Measurements from ENCODE around the gene ADAMTS14.

Gene ADAMTS14

GRCh38 chr10:70729763-70730357 is 57.6 kb downstream of the ADAMTS14 start:
- no peak for DNase-seq (ENCODE audit: low read depth in 2 of 2)

DNA sequence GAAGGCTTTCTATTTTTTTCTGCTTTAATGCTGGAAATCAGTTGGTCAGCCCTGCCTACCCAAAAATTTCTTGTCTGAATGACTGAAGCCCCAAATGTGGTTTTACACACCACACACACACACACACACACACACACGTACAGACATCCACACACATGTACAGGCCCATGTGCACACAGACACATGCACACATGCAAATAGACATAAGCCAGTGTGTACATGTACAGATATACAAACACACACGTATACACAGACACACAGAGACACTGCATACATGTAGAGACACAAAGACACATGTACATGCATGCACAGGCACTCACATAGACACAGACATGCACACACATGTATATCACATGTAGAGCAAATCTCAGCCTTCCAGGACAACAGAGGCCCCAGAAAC is 58.6 kb downstream of the ADAMTS14 start:
- no peak for DNase-seq (ENCODE audit: low read depth in 2 of 2)

DNA sequence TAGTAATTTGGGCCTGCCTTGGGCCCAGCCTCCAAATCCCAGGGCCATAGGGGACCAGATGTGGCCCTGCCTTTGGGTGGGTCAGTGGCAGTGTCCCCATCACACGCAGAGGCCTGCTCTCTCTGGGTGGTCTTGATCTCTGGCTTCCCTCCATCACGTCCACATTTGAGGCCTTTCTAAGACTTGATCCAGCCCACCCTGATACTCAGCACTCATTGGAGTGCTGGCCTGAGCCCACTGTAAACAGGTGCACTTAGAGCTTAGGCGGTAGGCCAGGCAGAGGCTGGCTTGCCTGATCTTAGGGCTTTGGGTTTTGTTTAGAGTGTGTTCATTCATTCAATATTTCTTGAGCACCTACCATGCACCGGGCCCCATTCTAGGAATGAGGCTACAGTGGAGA is 60.3 kb downstream of the ADAMTS14 start:
- DNase-seq (ENCODE audit: low read depth in 2 of 2), result no peak

GRCh38 chr10:70733051-70733450 is 60.7 kb downstream of the ADAMTS14 start:
- DNase-seq (ENCODE audit: low read depth in 2 of 2), result no peak

DNA sequence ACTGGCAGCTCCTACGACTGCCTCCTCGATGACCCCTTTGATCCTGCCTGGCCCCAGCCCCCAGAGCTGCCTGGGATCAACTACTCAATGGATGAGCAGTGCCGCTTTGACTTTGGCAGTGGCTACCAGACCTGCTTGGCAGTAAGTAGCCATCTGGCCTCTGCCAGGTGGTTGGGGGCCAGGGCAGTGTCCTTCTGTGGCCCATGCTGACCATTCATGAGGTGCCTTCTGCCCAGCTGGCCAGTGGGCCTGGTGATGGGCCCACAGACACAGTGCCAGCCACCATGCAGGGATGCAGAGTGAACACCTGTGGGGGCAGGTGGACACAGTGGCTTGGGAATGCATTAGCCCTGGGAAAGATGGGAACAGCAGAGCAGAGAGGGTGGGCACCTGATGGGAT is 62.9 kb downstream of the ADAMTS14 start:
- no peak for DNase-seq (ENCODE audit: low read depth in 2 of 2)

GRCh38 chr10:70736525-70736924 is 64.2 kb downstream of the ADAMTS14 start:
- no peak for DNase-seq (ENCODE audit: low read depth in 2 of 2)

DNA sequence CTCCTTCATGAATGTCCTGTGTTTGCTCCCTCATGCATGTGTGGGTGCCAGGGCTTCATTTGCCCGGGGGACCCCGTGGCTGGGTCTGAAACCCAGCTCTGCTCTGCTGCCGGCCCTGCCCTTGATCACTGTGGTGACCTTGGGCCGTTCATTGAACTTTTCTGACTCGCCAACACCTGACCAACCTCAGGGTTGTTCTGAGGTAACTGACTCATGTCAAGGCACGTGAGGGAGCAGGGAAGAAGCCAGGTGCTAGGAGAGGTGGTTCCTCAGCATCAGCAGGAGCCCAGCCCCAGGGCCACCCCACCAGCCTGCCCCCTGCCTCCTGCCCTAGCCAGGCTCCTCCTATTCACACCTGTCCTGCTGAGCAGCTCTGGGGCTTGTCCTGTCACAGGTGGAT is 64.9 kb downstream of the ADAMTS14 start:
- DNase-seq (ENCODE audit: low read depth in 2 of 2), result no peak

- DNase-seq (ENCODE audit: low read depth in 2 of 2), result no peak
These were observed 65.9 kb downstream of the ADAMTS14 start for GRCh38 chr10:70738006-70738760.

DNA sequence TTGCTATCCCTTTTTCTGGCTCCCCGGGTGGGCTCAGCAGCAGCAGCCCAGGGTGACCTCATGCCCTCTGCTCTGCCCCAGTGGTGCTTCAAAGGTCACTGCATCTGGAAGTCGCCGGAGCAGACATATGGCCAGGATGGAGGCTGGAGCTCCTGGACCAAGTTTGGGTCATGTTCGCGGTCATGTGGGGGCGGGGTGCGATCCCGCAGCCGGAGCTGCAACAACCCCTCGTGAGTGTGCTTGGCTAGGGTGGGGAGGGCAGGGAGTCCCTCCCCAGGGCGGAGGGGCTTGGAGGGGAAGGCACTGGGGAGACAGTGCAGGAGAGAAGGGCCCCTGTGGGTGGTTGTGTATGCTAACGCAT is 66.4 kb downstream of the ADAMTS14 start:
- no peak for DNase-seq (ENCODE audit: low read depth in 2 of 2)

DNA sequence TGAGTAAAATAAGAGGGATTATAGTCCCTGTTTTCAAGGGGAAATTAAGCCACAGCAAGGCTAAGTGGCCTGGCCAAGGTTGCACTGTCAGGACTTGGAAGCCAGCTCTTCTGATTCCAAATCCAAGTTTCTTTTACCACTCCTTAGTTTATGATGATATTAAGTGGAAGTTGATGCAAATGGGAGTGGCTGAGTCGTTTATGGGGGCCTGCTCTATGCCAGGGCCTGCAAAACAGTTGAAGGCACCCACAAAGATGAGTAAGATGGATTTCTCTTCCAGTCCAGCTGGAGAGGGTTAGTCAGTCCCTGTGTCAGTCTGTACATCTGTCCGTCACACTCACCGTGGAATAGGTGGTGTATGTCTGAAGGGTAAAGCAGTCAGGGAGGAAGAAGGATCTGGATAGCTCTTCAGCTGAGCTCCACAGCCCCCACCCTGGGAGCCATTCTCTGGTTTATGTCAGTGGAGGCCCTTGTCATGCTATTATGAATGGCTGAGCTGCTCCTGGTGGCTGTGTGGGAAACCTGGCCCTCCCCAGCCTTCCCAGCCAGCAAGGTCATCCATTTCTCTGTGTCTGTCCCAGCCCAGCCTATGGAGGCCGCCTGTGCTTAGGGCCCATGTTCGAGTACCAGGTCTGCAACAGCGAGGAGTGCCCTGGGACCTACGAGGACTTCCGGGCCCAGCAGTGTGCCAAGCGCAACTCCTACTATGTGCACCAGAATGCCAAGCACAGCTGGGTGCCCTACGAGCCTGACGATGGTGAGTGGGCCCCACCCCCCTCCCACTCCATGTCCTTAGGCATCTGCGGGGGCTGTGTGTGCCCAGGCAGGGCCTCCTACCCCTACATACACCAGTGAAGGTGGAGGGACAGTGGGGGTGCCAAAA is 68.3 kb downstream of the ADAMTS14 start:
- no peak for DNase-seq (ENCODE audit: low read depth in 2 of 2)

- no peak for DNase-seq (ENCODE audit: low read depth in 2 of 2)
These were observed 70.5 kb downstream of the ADAMTS14 start for GRCh38 chr10:70742537-70743429.

DNA sequence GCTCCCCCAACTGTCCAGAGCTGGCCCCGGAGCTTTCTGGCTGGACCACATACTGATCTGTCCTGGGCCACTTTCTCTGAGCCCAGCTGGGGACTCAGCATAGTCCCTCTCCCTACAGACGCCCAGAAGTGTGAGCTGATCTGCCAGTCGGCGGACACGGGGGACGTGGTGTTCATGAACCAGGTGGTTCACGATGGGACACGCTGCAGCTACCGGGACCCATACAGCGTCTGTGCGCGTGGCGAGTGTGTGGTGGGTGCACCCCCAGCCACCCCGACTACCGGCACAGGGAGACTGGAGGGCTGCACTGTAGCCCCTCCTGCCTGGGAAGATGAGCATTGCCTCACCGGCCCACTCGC is 71.1 kb downstream of the ADAMTS14 start:
- no peak for DNase-seq (ENCODE audit: low read depth in 2 of 2)

GRCh38 chr10:70743879-70744278 is 71.6 kb downstream of the ADAMTS14 start:
- no peak for DNase-seq (ENCODE audit: low read depth in 2 of 2)

DNA sequence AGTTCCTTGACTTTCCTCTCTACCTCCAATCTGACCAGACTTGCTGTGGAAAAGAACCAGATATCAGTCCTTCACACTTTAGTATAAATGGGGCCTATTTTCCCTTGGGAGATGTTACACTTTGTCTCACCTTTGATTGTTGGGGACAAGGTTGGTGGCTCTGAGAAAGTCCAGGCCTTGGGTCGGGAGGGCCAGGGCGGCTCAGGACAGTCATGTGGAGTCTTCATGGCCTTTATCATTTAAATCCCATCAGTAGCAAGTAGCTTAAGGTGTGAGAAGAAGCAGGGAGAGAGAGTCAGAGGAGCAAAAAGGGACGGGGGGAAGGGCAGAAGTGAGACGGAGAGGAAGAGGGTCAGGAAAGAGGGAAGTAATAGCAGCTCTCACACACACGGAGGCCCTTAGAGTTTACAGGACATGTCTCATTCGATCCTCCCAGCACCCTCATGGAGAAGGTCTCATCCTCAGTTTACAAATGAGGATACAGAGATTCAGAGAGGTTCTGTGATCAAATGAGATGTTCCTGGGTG is 72.4 kb downstream of the ADAMTS14 start:
- no peak for DNase-seq (ENCODE audit: low read depth in 2 of 2)

DNA sequence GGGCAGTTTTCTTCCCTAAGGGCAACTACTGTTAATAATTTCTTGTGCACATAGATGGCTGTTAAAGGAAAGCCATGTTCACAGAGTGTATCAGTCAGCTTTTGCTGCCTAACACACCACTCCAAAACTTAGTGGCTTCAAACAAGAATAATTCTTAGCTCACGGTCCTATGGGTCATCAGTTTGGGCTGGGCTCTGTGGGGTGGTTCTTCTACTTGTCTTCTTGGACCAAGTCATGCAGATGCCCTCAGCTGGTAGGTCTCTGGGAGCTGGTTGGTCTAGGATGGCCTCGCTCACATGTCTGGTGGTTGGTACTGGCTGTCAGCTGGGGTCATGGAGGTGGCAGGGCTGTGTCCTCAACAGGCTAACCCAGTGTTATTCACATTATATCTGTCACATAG is 73.2 kb downstream of the ADAMTS14 start:
- DNase-seq (ENCODE audit: low read depth in 2 of 2), result no peak

- DNase-seq (ENCODE audit: low read depth in 2 of 2), result no peak
These were observed 75.1 kb downstream of the ADAMTS14 start for GRCh38 chr10:70747192-70747965.

- no peak for DNase-seq (ENCODE audit: low read depth in 2 of 2)
These were observed 76.0 kb downstream of the ADAMTS14 start for GRCh38 chr10:70748305-70748704.

DNA sequence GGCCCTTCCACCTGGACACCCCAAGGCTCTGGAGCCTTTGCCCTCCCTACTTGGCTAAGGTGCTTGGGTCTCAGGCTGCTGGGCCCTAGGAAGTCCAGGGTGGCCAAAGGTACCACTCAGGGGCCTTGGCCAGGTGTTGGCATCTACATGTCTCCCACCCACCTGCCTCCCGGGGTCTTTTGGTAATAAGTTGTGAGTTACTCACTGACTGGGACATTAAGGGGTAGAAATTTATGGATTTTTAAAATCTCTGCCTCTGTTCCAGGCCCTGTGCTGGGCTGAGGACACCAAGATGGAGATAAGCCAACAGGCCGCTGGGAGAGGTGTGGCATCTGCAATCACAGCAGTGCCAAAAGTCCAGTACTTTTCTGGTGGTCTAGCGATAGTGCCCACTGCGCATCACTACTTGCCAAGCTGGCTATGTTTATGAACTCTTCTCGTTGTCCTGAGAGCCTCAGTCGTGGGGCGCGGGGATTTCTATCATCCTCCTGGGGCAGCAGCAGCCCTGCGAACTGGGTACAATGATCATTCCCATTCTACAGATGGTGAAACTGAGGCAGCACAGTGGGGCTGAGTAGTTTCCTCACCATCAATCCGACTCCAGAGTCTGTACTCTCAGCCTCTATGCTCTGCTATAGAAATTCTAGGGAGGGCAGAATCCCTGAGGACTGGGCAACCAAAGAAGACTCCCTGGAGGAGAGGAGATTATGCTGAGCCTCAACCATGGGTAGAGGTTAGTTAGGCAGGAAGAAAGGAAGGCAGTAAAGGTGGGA is 76.7 kb downstream of the ADAMTS14 start:
- DNase-seq (ENCODE audit: low read depth in 2 of 2), result no peak

DNA sequence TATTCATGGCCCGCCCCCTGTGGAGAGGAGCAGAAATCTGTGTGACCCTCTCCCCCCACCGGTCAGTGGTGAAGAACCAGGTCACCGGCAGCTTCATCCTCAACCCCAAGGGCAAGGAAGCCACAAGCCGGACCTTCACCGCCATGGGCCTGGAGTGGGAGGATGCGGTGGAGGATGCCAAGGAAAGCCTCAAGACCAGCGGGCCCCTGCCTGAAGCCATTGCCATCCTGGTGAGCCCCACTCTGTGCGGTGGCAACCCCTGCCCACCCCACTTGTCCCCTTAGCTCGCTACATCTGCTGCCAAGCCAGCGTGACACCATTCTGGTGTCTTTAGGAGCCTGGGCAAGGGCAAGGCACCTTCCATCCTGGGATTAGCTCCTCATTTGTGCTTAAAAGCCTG is 77.5 kb downstream of the ADAMTS14 start:
- DNase-seq (ENCODE audit: low read depth in 2 of 2), result no peak

- DNase-seq (ENCODE audit: low read depth in 2 of 2), result no peak
These were observed 77.9 kb downstream of the ADAMTS14 start for GRCh38 chr10:70750156-70750703.
